WTC11 (cell line): ENCODE data around the gene HDAC7.
"Not testable (repeated sequence)": the region's sequence is repeated elsewhere in the genome, so short reads cannot be mapped to it uniquely, and the experiment has no call there.

Source experiments
- ATF2 ChIP-seq: sonication (generic); formaldehyde crosslinking; IDR thresholded peaks from 2 replicates; pipeline ENCODE4 v1.8.1; 2022; ENCODE audit warnings: low read depth, missing genetic modification reagents, borderline replicate concordance
- CTCF ChIP-seq: fragments of 200-600 bp; IDR thresholded peaks from 2 replicates; pipeline ENCODE4 v1.8.0; 2022; ENCODE audit warnings: antibody characterized with exemption
- MAX ChIP-seq: sonication (generic); formaldehyde crosslinking; IDR thresholded peaks from 2 replicates; pipeline ENCODE4 v1.8.0; 2022; ENCODE audit warnings: mild to moderate bottlenecking, missing genetic modification reagents

- not testable (repeated sequence) for TF ChIP-seq ATF2 (CRISPR knock-in tag); CTCF; MAX (CRISPR knock-in tag)
Observed at GRCh38 chr12:47809518-47809917, 10.2 kb downstream of the HDAC7 start.
